Measurements from ENCODE around the gene KCNMA1.
"Not testable (repeated sequence)": the region's sequence is repeated elsewhere in the genome, so short reads cannot be mapped to it uniquely, and the experiment has no call there.

KCNMA1 gene

DNA sequence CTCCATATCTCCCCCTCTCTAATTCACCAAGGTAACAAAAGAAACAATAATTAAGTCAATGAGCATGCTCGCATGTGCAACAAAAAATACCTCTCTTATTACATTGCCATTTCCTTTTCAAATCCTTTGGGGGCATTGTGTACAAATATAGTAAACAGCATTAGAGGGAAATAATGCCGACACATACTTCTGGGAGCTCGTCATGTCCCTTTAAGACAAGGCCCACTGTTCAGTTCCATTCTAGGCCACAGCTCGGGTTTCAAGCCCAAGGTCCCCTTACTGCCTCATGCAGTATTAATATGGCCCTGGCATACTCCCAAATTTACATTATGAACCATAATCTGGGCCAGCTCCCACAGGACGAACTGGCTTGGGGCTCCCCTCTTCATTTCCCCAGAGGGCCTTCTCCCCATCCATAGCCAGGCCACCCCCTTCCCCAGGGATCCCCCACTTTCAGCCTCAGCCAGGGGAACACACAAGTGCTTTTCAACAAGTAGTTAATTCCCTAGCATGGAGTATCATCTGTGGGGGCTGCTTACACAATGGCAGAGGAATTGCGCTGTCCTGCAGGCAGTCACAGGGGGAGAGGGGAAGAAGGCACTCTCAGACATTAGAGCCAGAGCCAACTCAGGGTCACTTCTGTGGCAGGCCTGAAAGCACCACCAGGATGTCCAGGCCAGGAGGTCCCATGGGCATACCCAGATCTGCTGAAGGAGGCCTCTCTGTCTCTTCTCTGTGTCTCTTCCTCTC, 110.6 kb downstream of the KCNMA1 start:
- no peak for DNase-seq

DNA sequence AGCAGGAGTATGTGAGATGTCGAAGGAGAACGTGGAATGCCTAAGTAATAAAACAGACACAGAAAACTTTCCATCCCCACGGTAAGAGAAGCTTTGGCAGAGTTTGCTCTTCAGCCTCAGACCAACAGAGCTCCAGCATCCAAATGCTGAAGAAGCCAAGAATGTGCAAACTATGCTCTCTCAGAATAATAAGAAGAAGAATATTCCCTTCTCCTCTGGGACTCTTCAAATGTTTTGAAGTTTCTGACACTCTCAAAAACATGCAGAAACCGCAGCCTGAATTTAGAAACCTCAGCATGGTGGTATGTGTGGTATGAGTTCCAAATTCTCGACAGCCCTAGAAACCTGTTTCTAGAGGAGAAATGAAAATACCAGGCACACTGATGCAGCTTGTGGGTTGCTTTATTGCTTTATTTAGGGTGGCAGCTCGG, 113.3 kb downstream of the KCNMA1 start:
- DNase-seq = no peak

DNA sequence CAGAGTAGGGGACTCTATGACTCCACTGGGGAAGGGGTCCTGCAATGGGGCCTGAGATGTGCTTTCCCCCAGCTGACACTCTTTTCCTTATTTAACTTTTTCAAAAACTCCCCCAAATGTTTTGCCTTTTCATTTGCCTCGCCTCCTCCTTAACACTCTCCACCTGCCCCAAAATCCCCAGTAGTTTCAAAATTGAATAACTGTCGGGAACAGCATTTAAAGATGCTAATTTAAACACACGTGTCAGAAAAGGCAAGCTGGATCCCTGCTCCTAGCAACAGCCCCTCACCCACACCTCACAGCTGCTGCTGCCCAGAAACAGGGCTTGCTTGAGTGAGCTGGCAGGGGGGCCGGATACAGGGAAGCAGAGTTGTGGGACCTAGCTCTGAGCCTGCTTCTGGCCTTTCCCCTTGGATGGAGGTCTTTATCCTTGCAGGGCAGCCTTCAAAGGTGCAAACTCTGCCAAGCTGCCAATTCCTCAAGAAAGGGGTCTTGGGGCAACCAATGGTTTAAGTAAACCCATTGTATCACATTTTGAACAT, 115.3 kb downstream of the KCNMA1 start:
- DNase-seq = no peak

DNA sequence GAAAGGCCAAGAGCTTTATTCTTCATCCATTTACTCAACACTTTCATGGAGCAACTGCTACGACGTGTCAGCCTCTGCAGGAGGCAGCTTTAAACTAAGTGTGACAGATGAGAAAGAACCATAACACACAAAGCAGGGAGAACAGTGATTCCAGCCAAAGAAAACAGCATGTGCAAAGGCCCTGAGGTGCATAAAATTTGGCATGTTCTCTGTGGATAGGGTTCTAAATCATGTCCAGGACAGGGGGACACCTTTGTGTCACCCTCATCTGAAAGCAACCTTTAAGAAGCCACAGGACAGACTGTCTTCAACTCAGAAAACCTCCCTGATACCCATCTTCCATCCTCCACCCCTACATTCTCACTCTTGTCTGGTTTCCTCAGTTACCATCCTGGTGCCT, 116.6 kb downstream of the KCNMA1 start:
- no peak for DNase-seq

- no peak for DNase-seq
These were observed 117.3 kb downstream of the KCNMA1 start for GRCh38 chr10:77520290-77520689.

DNA sequence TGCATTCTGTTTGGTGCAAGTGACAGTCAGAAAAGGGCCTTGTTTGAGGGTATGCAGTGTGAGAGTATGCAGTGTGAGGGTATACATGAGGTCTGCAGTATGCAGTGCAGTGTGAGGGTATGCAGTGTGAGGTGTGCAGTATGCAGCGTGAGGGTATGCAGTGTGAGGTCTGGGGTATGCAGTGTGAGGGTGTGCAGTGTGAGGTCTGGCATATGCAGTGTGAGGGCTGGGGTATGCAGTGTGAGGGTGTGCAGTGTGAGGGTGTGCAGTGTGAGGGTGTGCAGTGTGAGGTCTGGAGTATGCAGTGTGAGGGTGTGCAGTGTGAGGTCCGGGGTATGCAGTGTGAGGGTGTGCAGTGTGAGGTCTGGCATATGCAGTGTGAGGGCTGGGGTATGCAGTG, 117.8 kb downstream of the KCNMA1 start:
- DNase-seq = not testable (repeated sequence)

DNA sequence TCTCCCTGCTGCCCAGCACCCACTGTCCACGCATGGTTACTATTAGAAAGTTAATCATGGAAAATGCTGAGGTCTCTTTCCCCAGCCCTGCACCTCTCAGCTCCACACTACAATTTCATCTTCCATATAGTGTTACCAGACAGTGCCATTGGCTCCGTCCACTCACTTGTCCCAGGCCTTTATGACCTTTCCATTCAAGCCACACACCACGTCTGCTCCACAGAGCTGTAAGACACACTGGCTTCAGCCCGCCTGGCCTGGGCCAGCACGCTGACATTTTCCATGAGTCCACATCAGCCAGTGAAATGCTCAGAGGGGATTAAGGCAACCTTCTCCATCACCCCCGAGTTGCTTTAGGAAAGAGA, 118.7 kb downstream of the KCNMA1 start:
- DNase-seq = no peak

GRCh38 chr10:77518241-77518909, 119.2 kb downstream of the KCNMA1 start:
- no peak for DNase-seq

DNA sequence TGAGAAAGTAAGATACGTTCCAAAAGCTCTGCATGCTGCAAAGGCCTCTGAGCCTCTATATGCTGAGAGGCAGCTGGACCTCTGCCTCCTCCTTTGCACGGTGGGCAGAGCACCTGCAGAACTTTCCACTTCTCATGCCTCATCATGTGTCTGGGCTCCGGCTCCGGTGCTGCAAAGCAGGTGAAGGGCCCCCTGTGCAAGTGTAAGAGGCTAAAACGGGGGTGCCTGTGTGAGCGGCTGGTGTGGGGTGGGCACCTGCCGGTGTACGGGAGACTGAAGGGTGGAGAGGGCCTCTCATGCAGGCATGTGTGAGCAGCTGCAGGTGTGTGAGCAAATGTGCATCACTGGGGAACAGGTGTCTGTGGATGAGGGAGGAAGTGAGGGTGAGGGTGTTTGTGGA, 121.0 kb downstream of the KCNMA1 start:
- DNase-seq = no peak

DNA sequence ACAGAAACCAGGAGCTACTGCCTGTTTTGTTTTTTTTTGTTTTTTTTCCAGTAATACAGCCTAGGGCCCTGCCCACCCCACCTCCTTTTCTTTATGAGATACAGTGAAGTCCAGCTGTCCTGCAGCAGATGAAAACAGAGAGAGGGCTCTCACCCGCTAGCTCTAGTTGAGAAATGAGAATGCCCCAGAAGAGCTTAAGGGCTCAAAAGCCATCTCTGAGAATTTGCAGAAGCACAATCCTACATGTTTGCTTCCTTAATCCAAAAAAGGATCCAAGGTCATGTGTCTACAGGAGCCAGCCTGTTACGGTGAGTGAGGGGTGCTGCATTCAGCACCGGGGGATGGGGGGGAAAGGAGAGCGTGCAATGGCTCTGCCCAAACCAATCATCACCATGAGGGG, 122.7 kb downstream of the KCNMA1 start:
- no peak for DNase-seq

DNA sequence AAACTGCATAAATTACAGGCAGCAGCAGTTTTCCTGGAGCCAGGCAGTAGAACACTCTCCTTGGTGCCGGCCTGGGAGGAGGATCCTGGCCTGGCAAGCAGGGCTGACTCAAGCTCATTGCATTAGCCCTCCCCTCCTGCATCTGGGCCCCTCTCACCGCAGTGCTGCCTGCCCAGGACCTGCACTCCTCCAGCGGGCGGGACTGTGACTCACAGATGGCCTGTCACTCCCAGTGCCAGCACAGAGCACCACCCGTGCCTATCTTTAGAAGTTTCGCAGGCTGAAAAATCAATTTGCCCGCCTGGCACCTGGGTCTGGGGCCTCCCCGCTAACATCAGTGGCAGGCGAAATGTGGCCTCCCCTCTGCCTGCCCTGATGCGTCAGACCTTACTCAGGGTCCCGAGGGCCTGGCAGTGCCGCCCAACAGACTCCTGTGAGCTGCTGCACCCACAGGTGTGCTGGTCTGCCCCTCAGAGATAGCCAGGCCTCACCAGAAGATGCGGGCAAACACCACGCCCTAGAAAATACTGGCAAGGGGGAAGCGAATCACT, 123.8 kb downstream of the KCNMA1 start:
- no peak for DNase-seq

DNA sequence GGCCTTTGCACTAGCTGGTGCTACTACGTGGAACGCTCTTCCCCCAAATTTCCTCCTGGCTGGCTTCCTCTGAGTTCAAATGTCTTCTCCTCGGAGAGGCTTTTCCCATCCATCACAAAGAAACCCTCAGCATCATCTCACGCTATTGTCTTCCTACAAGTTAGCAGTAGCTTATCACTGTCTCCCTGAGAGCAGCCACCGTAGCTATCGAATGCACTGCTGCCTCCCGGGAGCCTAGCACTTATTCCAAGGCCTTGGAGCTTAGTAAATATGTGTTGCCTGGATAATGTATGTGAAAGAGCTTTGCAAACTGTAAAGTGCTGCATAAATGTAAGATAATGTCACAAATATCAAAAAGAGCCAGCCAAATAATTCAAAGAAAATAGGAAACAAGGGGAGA, 124.4 kb downstream of the KCNMA1 start:
- DNase-seq = no peak

DNA sequence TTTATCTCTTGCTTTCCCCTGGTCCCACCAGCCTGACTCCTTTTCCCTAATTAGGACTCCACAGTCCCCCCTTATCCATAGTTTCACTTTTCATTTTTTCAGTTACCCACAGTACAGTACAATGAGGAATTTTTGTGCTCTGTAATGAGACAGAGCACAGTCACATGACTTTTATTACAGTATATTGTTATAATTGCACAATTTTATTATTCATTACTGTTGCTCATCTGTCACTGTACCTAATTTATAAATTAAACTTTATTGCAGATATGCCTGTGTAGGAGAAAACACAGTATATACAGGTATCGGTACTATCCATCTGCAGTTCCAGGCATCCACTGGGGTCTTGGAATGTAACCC, 125.4 kb downstream of the KCNMA1 start:
- no peak for DNase-seq

- no peak for DNase-seq
These were observed 126.0 kb downstream of the KCNMA1 start for GRCh38 chr10:77511498-77512218.

DNA sequence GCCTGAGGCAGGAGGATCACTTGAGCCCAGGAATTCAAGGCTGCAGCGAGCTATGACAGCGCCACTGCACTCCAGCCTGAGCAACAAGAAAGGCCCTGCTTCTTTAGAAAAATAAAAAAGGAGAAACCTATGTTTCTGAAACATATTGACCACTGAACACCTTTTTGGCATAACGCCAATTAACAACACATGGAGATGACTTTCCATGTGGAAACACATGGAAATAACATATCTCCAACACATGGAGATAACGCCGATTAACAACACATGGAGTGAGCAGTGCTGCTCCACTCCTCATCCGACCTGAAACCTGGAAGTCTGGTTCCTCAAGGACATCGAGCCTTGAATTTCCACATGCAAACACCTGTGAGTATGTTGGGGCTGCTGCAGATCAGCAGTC, 126.9 kb downstream of the KCNMA1 start:
- no peak for DNase-seq

DNA sequence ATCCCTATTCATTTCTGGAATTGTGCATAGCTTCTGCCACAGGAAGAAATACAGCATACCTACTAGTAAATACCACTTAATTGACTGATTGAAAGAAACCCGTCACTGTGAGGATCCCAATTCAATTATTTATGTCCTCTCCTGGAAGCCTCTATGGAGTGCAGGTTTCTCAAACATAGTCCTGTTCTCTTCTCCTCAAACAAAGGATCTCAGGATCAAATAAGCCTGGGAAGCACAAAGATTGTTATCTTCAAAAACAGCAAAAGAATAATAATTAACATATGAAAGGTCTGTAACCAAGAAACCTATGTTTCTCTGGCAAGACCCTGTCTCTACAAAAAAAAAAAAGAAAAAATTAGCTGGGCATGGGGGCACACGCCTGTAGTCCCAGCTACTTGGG, 127.3 kb downstream of the KCNMA1 start:
- no peak for DNase-seq

DNA sequence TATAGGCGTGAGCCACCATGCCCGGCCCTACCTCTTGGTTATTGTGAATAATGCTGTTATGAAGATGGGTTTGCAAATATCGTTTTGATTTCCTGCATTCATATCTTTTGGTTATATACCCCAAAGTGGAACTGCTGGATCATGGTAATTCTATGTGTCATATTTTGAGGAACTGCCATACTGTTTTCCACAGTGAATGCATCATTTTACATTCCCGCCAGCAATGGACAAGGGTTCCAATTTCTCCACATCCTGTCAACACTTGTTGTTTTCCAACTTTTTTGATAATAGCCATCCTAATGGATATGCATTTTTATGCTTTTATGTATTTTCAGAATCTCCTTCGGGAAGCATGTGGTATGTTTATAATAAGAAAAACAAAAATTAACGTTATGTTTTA, 128.2 kb downstream of the KCNMA1 start:
- DNase-seq = no peak

DNA sequence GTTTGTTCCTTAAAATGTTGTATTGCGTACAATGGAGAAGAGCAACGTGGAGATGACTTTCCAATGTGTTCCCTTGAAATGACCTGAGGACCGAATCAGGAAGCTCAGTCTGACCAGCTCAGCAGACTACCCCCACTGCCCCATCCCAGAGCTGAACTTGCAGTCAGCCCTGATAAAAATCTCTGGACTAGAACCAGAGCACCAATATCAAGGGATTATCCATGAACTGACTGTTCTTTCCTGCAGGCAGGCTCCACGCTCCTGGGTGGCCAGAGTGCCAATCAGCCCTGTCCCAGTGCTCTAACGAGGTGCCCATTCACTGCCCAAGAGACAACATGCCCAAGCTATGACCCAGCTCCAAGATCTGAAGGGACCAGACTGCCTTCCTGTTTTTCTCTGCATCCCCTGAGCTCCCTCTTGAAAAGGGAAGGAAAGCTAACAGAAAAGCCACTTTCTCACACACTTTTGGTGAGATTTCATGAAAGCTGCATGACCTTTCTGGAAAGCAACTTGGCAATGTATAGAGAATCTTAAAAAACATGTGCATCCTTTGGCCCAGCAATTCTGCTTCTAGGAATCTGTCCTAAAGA, 130.2 kb downstream of the KCNMA1 start:
- DNase-seq = no peak

- DNase-seq = no peak
These were observed 130.9 kb downstream of the KCNMA1 start for GRCh38 chr10:77506517-77507200.

- DNase-seq = no peak
These were observed 131.9 kb downstream of the KCNMA1 start for GRCh38 chr10:77505431-77506334.

DNA sequence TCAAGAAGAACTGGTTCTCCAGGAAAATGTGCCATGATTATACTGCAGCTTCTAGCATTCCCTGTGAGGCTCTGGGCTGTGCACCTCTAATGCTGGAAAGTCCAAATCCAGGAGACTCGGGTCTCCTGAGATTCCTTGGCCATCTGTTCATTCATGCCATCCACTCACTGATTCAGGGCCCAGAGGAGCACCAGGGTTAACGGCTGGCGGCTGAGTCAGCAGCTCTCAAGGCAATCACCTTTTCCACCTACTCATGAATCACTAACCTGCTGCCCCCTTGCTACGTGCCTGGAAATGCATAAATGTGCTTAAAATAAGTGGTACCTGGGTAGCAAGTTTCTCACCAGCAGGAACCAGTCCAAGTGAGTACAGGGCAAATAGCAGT, 132.7 kb downstream of the KCNMA1 start:
- DNase-seq = no peak
